Ishikawa (cell line): ENCODE results near the gene SETD7.

Experiments used
- CEBPB ChIP-seq: IDR thresholded peaks from 2 replicates; pipeline ENCODE4 v1.6.1; 2012
- TAF1 ChIP-seq: IDR thresholded peaks from 2 replicates; pipeline ENCODE4 v1.6.1; 2012; ENCODE audit warnings: low read depth, mild to moderate bottlenecking
- TEAD4 ChIP-seq: IDR thresholded peaks from 2 replicates; pipeline ENCODE4 v1.6.1; 2012
- YY1 ChIP-seq: IDR thresholded peaks from 2 replicates; pipeline ENCODE4 v1.6.1; 2012; ENCODE audit warnings: low read depth

- no peak for TF ChIP-seq TAF1
- no peak for TF ChIP-seq YY1
- no peak for TF ChIP-seq CEBPB
- TF ChIP-seq TEAD4: no peak
Measured at GRCh38 chr4:139469869-139470268, 86.2 kb downstream of the SETD7 start.
